GM23338 (cell line): Measurements from ENCODE around the gene FBXL14. TPM values are rescaled to one million over a fixed set of nuclear protein-coding genes. Genes with fewer than 3 reads are reported as not detected.

Experiments
- ATAC-seq: fragments of 200-7000 bp; cut with Tn5 transposase; 3 replicates; pipeline ENCODE4 v1.9.1; 2020
- DNase-seq: peaks from one replicate; pipeline ENCODE4 v3.0.0-alpha.2; 2015; ENCODE audit warnings: low spot score
- H2AFZ ChIP-seq: fragments of 200-600 bp; sonication (generic); 2 replicates; pipeline ENCODE4 v1.8.0; 2016; ENCODE audit warnings: antibody characterized with exemption, mild to moderate bottlenecking, moderate library complexity
- H3F3A ChIP-seq: fragments of 200-600 bp; sonication (generic); replicated peaks from 2 replicates; pipeline ENCODE4 v1.8.0; 2017; ENCODE audit warnings: antibody characterized with exemption, mixed run types, low read depth
- H3K27ac ChIP-seq: fragments of 200-600 bp; sonication (generic); 2 replicates; pipeline ENCODE4 v1.6.1; 2016; ENCODE audit warnings: low read depth
- H3K27me3 ChIP-seq: fragments of 200-600 bp; sonication (generic); 2 replicates; pipeline ENCODE4 v1.8.0; 2016; ENCODE audit warnings: mild to moderate bottlenecking, mixed run types, moderate library complexity; ENCODE audit not compliant: insufficient read depth
- H3K36me3 ChIP-seq: fragments of 200-600 bp; sonication (generic); 2 replicates; pipeline ENCODE4 v1.8.0; 2016; ENCODE audit warnings: mild to moderate bottlenecking; ENCODE audit not compliant: insufficient read depth
- H3K4me1 ChIP-seq: fragments of 200-600 bp; sonication (generic); 2 replicates; pipeline ENCODE4 v1.8.0; 2016; ENCODE audit warnings: mild to moderate bottlenecking, moderate library complexity; ENCODE audit not compliant: insufficient read depth
- H3K4me2 ChIP-seq: fragments of 200-600 bp; sonication (generic); 2 replicates; pipeline ENCODE4 v1.7.1; 2017; ENCODE audit warnings: mixed run types
- H3K4me3 ChIP-seq: fragments of 200-600 bp; sonication (generic); 2 replicates; pipeline ENCODE4 v1.6.1; 2016; ENCODE audit warnings: mixed run types
- H3K79me2 ChIP-seq: fragments of 200-600 bp; sonication (generic); replicated peaks from 2 replicates; pipeline ENCODE4 v1.8.0; 2017; ENCODE audit warnings: mild to moderate bottlenecking; ENCODE audit not compliant: insufficient read depth
- H3K9me2 ChIP-seq: fragments of 200-600 bp; sonication (generic); 2 replicates; pipeline ENCODE4 v1.8.0; 2017; ENCODE audit not compliant: insufficient read depth
- H4K20me1 ChIP-seq: fragments of 200-600 bp; sonication (generic); replicated peaks from 2 replicates; pipeline ENCODE4 v1.8.0; 2017; ENCODE audit warnings: mild to moderate bottlenecking; ENCODE audit not compliant: insufficient read depth
- H3K27ac Mint-ChIP-seq: 2 replicates; pipeline ENCODE4 v1.8.0; 2020; ENCODE audit warnings: inconsistent platforms, mild to moderate bottlenecking, moderate library complexity, mixed read lengths
- H3K27me3 Mint-ChIP-seq: 3 replicates; pipeline ENCODE4 v1.8.0; 2022; ENCODE audit warnings: low read depth, mild to moderate bottlenecking, moderate library complexity, mixed read lengths, inconsistent platforms; ENCODE audit not compliant: insufficient read depth, poor library complexity
- H3K36me3 Mint-ChIP-seq: 3 replicates; pipeline ENCODE4 v1.8.0; 2021; ENCODE audit warnings: low read depth, mild to moderate bottlenecking, inconsistent platforms, moderate library complexity, mixed read lengths
- H3K4me1 Mint-ChIP-seq: 3 replicates; pipeline ENCODE4 v1.8.0; 2020; ENCODE audit warnings: mild to moderate bottlenecking, inconsistent platforms, mixed read lengths
- H3K4me3 Mint-ChIP-seq: 3 replicates; pipeline ENCODE4 v1.8.0; 2021; ENCODE audit warnings: moderate library complexity, mild to moderate bottlenecking, inconsistent platforms, mixed read lengths
- H3K9me3 Mint-ChIP-seq: 3 replicates; pipeline ENCODE4 v1.8.0; 2020; ENCODE audit warnings: moderate library complexity, mild to moderate bottlenecking, inconsistent platforms, mixed read lengths
- ETS1 ChIP-seq: IDR thresholded peaks from 2 replicates; pipeline ENCODE4 v1.6.1; 2016; ENCODE audit warnings: antibody characterized with exemption
- JUNB ChIP-seq: IDR thresholded peaks from one replicate; pipeline ENCODE4 v1.6.1; 2016; ENCODE audit warnings: antibody characterized with exemption; ENCODE audit not compliant: unreplicated experiment
- STAT1 ChIP-seq: IDR thresholded peaks from one replicate; pipeline ENCODE4 v1.6.1; 2016; ENCODE audit warnings: antibody characterized with exemption; ENCODE audit not compliant: unreplicated experiment
- ZNF114 ChIP-seq: fragments of 250-450 bp; sonication (Bioruptor Pico); IDR thresholded peaks from 2 replicates; pipeline ENCODE4 v1.5.0; 2020; ENCODE audit warnings: mild to moderate bottlenecking, moderate library complexity
- ZNF331 ChIP-seq: fragments of 250-450 bp; sonication (Bioruptor Pico); IDR thresholded peaks from 2 replicates; pipeline ENCODE4 v1.5.0; 2020; ENCODE audit warnings: low read depth, mild to moderate bottlenecking, moderate library complexity
- polyA plus RNA-seq: library from polyadenylated mRNA; unstranded; fragments of >200 nt; fragmentation: Nextera tagmentation; extraction: Ambion mirVana; gene quantifications from 2 replicates; pipeline ENCODE4 v1.2.1, GENCODE V29; 2016
- total RNA-seq: library from RNA; depleted of rRNA; stranded (reverse); fragments of >200 nt; shearing (Covaris generic); gene quantifications from 2 replicates; pipeline ENCODE4 v1.2.3, GENCODE V29; 2014
- TF ChIP-seq, protein P1 (sequence below): IDR thresholded peaks from one replicate; pipeline ENCODE4 v1.6.1; 2018; ENCODE audit warnings: antibody characterized with exemption; ENCODE audit not compliant: unreplicated experiment

The FBXL14 gene
- total and polyA plus RNA-seq, 2 experiments from 2014 or later = 0.74 to 9.4 TPM

DNA sequence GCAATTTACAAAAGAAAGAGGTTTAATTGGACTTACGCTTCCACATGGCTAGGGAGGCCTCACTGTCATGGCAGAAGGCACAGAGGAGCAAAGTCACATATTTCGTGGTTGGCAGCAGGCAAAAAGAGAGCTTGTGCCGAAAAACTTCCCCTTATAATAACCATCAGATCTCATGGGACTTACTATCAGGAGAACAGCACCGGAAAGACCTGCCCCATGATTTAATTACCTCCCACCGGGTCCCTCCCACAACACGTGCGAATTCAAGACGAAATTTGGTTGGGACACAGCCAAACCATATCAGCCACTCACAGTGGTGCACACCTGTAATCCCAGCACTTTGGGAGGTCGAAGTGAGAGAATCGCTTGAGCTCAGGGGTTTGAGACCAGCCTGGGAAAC, 68.5 kb downstream of the FBXL14 start (continued):
- no peak for TF ChIP-seq ZNF114 (CRISPR knock-in tag)

DNA sequence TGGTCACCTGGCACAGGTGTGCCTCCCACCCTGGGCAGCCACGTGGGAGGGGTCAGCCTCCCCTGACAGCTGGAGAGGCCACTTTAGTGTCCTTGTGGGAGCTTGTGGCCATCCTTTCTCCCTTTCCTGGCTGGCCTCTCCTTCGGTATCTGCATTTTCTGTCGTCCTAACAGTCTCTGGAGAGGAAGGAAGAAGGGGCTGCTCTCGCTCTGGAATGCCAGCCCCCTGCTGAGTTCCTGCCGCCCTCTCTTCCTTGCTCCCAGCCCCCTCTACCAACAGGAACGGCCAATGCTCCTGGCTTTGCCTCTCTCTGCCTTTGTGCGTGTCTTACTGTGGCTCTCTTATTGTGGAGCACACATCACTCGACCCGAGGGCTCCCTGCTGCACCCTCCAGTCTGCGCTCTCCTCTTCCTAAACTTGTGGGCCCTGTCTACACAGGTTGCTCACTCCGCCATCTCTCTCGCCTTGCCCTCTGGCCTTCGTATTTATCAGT, 70.8 kb downstream of the FBXL14 start:
- Histone ChIP-seq H4K20me1 (no peaks in the 10 kb centered on the region), H3K4me2 (peak overlapping the region; percentile 69), H3K27me3 (peaks cover 44% of the 10 kb centered on the region), H2AFZ (peak overlapping the region; percentile 84), H3F3A (peaks cover 10% of the 10 kb centered on the region; the same call in 1 of the 2 replicates), H3K9me2 (0 out of 2 replicates have a peak, but pooled peaks cover 4% of the 10 kb centered on the region), H3K4me1 (peaks cover 22% of the 10 kb centered on the region), H3K27ac (peak overlapping the region; percentile 68), H3K79me2 (no peaks in the 10 kb centered on the region), H3K36me3 (no peaks in the 10 kb centered on the region), H3K4me3 (peak overlapping the region; percentile 41)
- TF ChIP-seq ETS1 = 0 out of 2 replicates have a peak, but pooled peaks have one; percentile 24
- TF ChIP-seq ZNF114 (CRISPR knock-in tag) = no peak
- ATAC-seq = peak; percentile 84
- Mint-ChIP-seq H3K4me3 (peak overlapping the region; percentile 34), H3K36me3 (peaks cover 3% of the 10 kb centered on the region; the same call in 1 of the 3 replicates), H3K27me3 (peaks cover 21% of the 10 kb centered on the region), H3K4me1 (peaks cover 36% of the 10 kb centered on the region), H3K27ac (no peak overlapping the region; the same call in 1 of the 2 replicates), H3K9me3 (no peaks in the 10 kb centered on the region; the same call in 2 of the 3 replicates)
- DNase-seq = peak; percentile 89

DNA sequence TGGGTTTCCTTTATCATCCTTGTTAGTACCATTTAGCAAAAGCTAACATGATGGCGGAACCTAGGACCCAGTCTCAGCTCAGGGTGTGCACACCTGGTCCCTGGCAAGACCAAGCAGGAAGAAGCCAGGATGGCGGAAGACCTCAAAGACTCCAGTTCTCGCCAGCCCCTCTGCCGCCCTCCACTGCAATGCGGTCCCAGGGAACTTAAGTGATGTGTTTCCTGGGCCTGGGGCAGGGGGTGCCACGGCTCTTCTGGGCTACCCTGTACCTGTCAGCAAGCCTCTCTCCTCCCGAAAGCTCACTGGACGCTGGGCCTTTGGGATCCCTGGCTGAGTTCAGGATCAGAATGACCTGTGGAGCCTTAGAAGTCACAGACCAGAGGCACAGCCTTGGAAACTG, 71.3 kb downstream of the FBXL14 start:
- ATAC-seq = peak; percentile 49
- peak overlapping the region; percentile 42; the same call in 1 of the 2 replicates for H3K27ac ChIP-seq
- TF ChIP-seq, protein P1, sequence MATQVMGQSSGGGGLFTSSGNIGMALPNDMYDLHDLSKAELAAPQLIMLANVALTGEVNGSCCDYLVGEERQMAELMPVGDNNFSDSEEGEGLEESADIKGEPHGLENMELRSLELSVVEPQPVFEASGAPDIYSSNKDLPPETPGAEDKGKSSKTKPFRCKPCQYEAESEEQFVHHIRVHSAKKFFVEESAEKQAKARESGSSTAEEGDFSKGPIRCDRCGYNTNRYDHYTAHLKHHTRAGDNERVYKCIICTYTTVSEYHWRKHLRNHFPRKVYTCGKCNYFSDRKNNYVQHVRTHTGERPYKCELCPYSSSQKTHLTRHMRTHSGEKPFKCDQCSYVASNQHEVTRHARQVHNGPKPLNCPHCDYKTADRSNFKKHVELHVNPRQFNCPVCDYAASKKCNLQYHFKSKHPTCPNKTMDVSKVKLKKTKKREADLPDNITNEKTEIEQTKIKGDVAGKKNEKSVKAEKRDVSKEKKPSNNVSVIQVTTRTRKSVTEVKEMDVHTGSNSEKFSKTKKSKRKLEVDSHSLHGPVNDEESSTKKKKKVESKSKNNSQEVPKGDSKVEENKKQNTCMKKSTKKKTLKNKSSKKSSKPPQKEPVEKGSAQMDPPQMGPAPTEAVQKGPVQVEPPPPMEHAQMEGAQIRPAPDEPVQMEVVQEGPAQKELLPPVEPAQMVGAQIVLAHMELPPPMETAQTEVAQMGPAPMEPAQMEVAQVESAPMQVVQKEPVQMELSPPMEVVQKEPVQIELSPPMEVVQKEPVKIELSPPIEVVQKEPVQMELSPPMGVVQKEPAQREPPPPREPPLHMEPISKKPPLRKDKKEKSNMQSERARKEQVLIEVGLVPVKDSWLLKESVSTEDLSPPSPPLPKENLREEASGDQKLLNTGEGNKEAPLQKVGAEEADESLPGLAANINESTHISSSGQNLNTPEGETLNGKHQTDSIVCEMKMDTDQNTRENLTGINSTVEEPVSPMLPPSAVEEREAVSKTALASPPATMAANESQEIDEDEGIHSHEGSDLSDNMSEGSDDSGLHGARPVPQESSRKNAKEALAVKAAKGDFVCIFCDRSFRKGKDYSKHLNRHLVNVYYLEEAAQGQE = no peak
- TF ChIP-seq JUNB (no peak), ZNF331 (CRISPR knock-in tag) (no peak), STAT1 (no peak), ETS1 (no peak)

More for the DNA sequence above, 71.3 kb downstream of the FBXL14 start:
- H3K79me2 ChIP-seq = no peaks in the 10 kb centered on the region
- peak overlapping the region; percentile 41 for H3K4me3 ChIP-seq
- peaks cover 10% of the 10 kb centered on the region; the same call in 1 of the 2 replicates for H3F3A ChIP-seq
- H3K4me2 ChIP-seq = peak overlapping the region; percentile 69; the same call in 1 of the 2 replicates
- H3K9me2 ChIP-seq = 0 out of 2 replicates have a peak, but pooled peaks cover 4% of the 10 kb centered on the region
- H3K27me3 ChIP-seq = peaks cover 39% of the 10 kb centered on the region
- Mint-ChIP-seq H3K9me3 (no peaks in the 10 kb centered on the region; the same call in 2 of the 3 replicates), H3K4me1 (peaks cover 36% of the 10 kb centered on the region), H3K27ac (no peak overlapping the region), H3K27me3 (peaks cover 18% of the 10 kb centered on the region), H3K4me3 (no peak overlapping the region), H3K36me3 (peaks cover 3% of the 10 kb centered on the region; the same call in 1 of the 3 replicates)
- no peaks in the 10 kb centered on the region for H4K20me1 ChIP-seq
- DNase-seq = peak; percentile 59
- peak overlapping the region; percentile 24 for H2AFZ ChIP-seq
- H3K36me3 ChIP-seq = no peaks in the 10 kb centered on the region
- peaks cover 22% of the 10 kb centered on the region for H3K4me1 ChIP-seq
